Glomerular endothelial cell (primary cell): ENCODE results near the gene CD9. TPM values are rescaled to one million over a fixed set of nuclear protein-coding genes. Genes with fewer than 3 reads are reported as not detected.

Experiments
- DNase-seq: peaks from one replicate; pipeline ENCODE4 v3.0.0-alpha.2; 2011; ENCODE audit warnings: low read depth, low spot score; ENCODE audit errors: extremely low read depth
- total RNA-seq: library from RNA; depleted of rRNA; stranded (reverse); fragments of >200 nt; gene quantifications from 2 replicates; pipeline ENCODE4 v1.2.3, GENCODE V29; 2015

The CD9 gene
- total RNA-seq, 1 donor from 2014 or later: 555 TPM

GRCh38 chr12:6272300-6273204 lies 72.4 kb downstream of the CD9 start:
- DNase-seq: no peak

GRCh38 chr12:6273205-6273540 lies 73.0 kb downstream of the CD9 start:
- DNase-seq: no peak

- DNase-seq: no peak
These were observed 73.5 kb downstream of the CD9 start for GRCh38 chr12:6273541-6274230.

GRCh38 chr12:6274231-6275221 lies 74.3 kb downstream of the CD9 start:
- DNase-seq: no peak

GRCh38 chr12:6275928-6276887 lies 76.0 kb downstream of the CD9 start:
- no peak for DNase-seq

- DNase-seq: no peak
These were observed 76.9 kb downstream of the CD9 start for GRCh38 chr12:6276956-6277620.

- DNase-seq: no peak
These were observed 77.8 kb downstream of the CD9 start for GRCh38 chr12:6277982-6278438.

- no peak for DNase-seq
These were observed 78.4 kb downstream of the CD9 start for GRCh38 chr12:6278439-6279255.

GRCh38 chr12:6279256-6279628 lies 79.0 kb downstream of the CD9 start:
- DNase-seq: no peak

- DNase-seq: no peak
These were observed 79.4 kb downstream of the CD9 start for GRCh38 chr12:6279631-6280030.

- DNase-seq: no peak
These were observed 79.9 kb downstream of the CD9 start for GRCh38 chr12:6280053-6280469.

- no peak for DNase-seq
These were observed 80.5 kb downstream of the CD9 start for GRCh38 chr12:6280672-6281071.

- no peak for DNase-seq
These were observed 81.0 kb downstream of the CD9 start for GRCh38 chr12:6281081-6281809.

GRCh38 chr12:6282453-6282840 lies 82.2 kb downstream of the CD9 start:
- DNase-seq: no peak

- DNase-seq: no peak
These were observed 84.1 kb downstream of the CD9 start for GRCh38 chr12:6284273-6284672.

GRCh38 chr12:6285063-6285477 lies 84.9 kb downstream of the CD9 start:
- DNase-seq: no peak

- DNase-seq: no peak
These were observed 85.5 kb downstream of the CD9 start for GRCh38 chr12:6285532-6286306.
